ENCODE results near the gene ZNF326.

ZNF326 gene

DNA sequence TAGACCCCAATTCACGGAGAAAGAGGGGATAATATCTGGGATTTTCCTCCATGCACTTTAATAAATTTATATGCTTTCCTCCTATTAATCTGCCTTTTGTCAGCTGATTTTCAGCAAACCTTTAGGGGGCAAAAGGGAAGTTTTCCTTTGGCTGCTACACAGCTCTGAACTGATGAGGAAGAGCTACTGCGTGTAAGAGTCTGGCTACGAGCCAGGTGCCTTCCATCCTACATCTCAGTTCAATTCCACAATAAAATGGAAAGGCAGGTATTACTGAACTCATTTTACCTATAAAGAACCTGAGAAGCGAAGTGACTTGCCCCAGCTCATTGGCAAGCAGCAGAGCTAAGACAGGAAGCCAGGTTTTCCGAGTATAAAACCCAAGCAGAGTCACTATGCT lies 28.3 kb upstream of the ZNF326 start:
- no peak overlapping the region for H3K4me3 ChIP-seq (ENCODE audit: low read length)
- TF ChIP-seq, protein P1, sequence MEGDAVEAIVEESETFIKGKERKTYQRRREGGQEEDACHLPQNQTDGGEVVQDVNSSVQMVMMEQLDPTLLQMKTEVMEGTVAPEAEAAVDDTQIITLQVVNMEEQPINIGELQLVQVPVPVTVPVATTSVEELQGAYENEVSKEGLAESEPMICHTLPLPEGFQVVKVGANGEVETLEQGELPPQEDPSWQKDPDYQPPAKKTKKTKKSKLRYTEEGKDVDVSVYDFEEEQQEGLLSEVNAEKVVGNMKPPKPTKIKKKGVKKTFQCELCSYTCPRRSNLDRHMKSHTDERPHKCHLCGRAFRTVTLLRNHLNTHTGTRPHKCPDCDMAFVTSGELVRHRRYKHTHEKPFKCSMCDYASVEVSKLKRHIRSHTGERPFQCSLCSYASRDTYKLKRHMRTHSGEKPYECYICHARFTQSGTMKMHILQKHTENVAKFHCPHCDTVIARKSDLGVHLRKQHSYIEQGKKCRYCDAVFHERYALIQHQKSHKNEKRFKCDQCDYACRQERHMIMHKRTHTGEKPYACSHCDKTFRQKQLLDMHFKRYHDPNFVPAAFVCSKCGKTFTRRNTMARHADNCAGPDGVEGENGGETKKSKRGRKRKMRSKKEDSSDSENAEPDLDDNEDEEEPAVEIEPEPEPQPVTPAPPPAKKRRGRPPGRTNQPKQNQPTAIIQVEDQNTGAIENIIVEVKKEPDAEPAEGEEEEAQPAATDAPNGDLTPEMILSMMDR (IDR thresholded peaks at IDR 0.05; ENCODE audit: insufficient read depth, low read depth, low read length, missing control alignments): no peak
- DNase-seq (ENCODE audit: low read depth): no peak

DNA sequence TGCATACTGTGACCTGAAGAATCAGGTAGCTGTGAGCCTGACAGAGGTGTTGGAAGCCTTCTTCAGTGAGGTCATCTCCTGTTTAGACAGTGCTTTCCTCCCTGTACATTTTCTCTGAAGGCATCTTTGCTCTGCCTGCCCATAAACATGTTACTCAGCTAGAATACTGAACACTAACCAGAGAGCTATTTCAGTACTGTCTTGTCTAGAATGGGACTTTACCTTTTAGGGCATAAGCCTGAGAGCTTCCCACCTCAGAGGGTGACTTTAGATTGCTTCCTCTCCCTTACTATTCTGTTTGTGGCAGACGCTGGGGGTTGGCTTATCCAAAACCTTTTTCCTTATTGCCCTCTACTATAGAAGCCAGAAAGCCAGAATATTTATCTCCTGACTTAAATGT lies 23.3 kb upstream of the ZNF326 start:
- DNase-seq (ENCODE audit: low read depth): peak; percentile 75
- TF ChIP-seq, protein P1 (IDR thresholded peaks at IDR 0.05; ENCODE audit: insufficient read depth, low read depth, low read length, missing control alignments): no peak
- H3K4me3 ChIP-seq (ENCODE audit: low read length): no peak overlapping the region

DNA sequence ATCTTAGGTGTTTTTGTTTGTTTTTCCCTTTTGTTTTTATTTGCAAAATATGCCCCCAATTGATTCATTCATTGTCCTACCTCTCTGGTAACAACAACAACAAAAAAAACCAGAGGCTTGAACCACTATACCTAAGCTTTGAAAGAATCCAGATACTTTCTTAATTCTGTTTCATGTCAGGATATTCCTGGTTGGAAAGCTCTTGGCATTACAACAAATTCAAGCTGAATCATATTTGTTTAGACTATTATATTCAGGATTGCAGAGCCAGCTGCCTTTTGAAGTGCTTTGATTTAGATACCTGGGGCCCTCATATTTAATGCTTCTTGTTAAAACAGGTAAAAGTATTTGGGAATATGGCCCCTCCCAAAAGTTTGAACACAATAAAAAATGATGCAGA lies 22.9 kb upstream of the ZNF326 start:
- DNase-seq (ENCODE audit: low read depth): no peak
- no peak overlapping the region for H3K4me3 ChIP-seq (ENCODE audit: low read length)
- TF ChIP-seq, protein P1 (IDR thresholded peaks at IDR 0.05; ENCODE audit: insufficient read depth, low read depth, low read length, missing control alignments): no peak

DNA sequence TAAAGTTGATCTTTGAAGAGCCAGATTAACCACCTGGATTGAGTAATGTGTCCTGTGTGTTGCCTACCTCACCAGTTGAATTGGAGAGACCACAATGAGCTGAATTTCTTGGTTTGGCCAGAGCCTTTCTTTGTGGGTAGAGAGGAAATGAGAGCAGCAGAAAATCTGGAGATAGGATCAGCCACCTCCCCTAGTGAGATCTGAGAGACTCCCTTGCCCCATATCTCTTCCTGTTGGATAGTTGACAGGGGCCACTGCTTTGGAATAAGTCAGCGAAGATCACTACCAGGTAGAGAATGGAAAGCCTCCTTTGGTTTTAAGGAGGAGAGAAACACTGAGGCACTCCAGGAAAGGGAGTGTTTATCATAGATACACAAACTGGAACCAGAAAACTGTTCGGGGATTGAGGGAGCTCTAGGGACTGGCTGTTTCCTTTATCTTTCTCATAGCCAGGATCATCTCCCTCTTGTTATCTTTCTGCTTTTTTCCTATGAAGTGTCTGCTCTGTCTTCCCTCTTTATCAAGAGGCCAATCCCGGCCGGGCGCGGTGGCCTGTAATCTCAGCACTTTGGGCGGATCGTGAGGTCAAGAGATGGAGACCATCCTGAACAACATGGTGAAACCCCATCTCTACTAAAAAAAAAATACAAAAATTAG lies 21.3 kb upstream of the ZNF326 start:
- H3K4me3 ChIP-seq (ENCODE audit: low read length): no peak overlapping the region
- no peak for DNase-seq (ENCODE audit: low read depth)
- TF ChIP-seq, protein P1 (IDR thresholded peaks at IDR 0.05; ENCODE audit: insufficient read depth, low read depth, low read length, missing control alignments): no peak

DNA sequence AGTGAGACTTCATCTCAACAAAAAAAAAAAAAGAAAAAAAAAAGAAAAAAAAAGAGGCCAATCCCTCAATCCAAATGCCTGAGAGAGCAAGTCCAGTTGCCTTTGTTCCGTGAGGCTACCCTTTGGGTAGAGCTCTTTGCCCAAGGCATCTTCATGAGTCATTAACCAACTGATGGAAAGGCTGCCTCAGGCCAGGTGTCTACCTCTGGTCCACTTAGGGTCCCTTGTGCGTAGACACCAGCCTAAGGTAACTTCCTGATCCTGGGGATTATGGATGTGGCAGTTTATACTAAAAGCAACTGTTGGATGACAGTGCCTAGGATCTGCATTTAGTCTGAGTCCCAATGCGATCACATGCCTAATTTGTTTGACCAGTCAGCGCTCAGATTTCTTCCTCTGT lies 20.7 kb upstream of the ZNF326 start:
- DNase-seq (ENCODE audit: low read depth): no peak
- TF ChIP-seq, protein P1 (IDR thresholded peaks at IDR 0.05; ENCODE audit: insufficient read depth, low read depth, low read length, missing control alignments): no peak
- H3K4me3 ChIP-seq (ENCODE audit: low read length): no peak overlapping the region

DNA sequence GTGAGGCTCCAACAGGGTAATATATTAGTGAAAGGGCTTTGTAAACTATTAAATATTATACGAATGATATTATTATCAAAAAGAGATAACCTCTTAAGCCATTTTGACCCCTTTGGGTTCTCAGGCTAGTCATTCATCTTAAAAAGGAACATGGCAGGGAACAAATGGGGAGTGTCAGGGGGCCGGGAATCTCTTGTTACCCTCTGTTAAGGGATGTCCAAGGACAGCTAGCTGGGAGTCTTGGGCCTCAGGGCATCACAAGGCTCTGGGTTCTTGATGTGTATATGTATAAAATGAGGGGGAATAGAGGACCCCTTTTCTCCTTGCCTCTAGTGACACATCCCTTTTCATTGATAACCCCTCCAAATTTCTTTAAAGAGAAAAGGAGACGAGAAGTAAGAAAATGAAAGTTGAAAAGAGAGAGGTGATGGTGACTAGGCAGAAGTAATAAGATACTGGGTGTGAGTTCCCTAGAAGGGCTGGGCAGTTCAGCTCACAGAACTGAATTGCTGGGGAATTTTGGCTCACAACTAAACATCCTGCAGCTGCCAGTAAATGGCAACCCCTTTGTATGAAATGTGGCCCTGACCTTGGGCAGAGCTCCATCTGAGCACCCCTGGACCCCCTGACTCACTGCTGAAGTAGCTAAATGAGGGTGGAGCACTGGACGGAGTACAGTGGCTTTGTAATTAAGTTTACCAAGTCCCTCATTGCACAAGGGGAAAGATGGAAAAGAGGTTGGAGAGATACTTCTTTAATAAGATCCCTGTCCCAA lies 20.0 kb upstream of the ZNF326 start:
- TF ChIP-seq, protein P1 (IDR thresholded peaks at IDR 0.05; ENCODE audit: insufficient read depth, low read depth, low read length, missing control alignments): no peak
- peak; percentile 42 for DNase-seq (ENCODE audit: low read depth)
- H3K4me3 ChIP-seq (ENCODE audit: low read length): no peak overlapping the region
